Measurements from ENCODE around the gene FASTK.
A peak's percentile ranks its signal among the peaks of the same experiment; 100 is the strongest.

The FASTK gene

DNA sequence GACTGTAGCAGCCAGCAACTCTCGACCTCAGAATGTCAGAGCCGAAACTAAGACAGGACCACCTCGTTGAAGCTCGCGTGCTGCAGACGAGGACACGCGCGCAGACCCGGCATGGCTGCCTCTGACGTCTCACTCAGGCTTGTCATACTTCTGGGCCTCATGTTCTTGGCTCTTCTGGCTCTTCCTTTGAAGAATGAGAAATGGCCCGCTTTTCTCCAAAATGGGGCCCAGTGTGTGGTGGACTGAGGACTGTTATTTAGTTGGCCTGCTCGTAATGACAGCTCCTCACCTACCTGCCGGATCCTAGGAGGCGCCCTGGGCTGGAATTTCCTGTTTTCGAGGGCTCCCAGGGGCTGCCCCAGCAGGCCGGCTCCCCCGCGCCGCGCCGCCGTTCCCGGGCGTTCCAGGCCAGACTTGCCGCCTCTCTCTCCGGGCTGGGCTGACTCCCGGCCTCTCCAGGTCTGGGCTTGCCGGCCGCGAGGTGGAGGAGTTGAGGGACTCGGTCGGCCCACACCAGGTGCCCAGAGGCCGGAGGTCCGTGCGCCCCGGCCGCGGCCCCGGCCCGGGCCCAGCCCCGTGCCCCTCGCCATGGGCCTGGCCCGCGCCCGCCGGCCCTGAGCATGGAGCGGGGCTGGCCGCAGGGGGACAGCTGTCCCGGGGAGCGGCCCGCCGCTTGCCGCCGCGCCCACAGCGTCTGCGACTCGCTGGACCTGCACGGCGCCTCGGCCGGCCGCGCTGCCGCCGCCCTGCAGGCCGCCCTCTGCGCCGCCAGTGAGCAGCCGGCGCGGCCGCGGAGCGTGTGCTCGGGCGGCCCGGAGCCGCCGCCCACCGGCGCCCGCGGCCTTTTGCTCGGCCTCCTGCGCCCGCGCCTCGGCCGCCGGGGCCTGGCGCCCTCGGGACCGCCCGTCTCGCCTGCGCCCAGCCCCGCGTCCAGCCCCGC lies 33.8 kb upstream of the FASTK start:
- no peak for DNase-seq (ENCODE audit: low spot score)
- TF ChIP-seq, protein P1, sequence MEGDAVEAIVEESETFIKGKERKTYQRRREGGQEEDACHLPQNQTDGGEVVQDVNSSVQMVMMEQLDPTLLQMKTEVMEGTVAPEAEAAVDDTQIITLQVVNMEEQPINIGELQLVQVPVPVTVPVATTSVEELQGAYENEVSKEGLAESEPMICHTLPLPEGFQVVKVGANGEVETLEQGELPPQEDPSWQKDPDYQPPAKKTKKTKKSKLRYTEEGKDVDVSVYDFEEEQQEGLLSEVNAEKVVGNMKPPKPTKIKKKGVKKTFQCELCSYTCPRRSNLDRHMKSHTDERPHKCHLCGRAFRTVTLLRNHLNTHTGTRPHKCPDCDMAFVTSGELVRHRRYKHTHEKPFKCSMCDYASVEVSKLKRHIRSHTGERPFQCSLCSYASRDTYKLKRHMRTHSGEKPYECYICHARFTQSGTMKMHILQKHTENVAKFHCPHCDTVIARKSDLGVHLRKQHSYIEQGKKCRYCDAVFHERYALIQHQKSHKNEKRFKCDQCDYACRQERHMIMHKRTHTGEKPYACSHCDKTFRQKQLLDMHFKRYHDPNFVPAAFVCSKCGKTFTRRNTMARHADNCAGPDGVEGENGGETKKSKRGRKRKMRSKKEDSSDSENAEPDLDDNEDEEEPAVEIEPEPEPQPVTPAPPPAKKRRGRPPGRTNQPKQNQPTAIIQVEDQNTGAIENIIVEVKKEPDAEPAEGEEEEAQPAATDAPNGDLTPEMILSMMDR (IDR thresholded peaks at IDR 0.05; ENCODE audit: borderline replicate concordance, control extremely low read depth, extremely low read depth, insufficient read depth, missing control alignments) = no peak
- in situ Hi-C loops (cut with MboI; ENCODE audit: low sequenced_read_pairs, unreplicated experiment) = no loop called here

DNA sequence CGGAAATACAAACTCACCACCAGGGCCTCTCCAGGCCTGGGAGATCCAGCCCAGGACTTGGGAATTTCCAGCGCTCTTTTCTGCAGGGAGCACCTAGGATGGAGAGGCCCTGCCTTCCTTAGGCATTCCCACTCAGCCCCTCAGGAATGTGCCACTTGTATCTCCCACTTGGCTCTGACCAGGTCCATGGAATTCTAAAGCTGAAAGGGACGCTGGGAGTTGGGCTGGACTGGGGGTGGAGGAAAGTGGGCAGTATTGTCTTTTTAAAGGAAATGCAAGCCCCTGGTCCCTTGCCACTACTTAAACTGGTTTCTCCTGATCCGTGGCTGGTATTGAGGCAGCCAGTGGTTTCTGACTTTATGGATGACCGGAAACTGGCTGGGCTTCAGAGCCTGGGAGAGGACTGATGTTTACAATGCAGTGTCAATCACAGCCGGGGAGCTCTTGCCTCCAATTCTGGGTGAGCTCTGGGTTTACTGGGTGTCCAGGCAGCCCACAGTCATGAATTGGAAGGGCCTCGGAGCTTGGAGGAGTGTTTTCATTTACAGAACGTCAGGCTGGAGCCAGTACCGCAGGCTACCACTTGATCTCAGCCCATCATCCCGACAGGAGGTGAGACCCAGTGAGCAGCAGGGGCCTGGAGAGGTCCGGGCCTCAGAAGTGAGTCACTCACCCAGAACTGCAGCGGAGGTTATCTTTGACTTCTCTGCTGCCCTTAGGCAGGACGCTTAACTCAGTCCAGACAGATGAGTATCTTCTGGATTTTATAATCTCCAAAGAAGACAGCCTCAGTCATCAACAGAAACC lies 32.9 kb upstream of the FASTK start:
- in situ Hi-C loops (cut with MboI; ENCODE audit: low sequenced_read_pairs, unreplicated experiment) = no loop called here
- TF ChIP-seq, protein P1 (IDR thresholded peaks at IDR 0.05; ENCODE audit: borderline replicate concordance, control extremely low read depth, extremely low read depth, insufficient read depth, missing control alignments) = no peak
- no peak for DNase-seq (ENCODE audit: low spot score)

DNA sequence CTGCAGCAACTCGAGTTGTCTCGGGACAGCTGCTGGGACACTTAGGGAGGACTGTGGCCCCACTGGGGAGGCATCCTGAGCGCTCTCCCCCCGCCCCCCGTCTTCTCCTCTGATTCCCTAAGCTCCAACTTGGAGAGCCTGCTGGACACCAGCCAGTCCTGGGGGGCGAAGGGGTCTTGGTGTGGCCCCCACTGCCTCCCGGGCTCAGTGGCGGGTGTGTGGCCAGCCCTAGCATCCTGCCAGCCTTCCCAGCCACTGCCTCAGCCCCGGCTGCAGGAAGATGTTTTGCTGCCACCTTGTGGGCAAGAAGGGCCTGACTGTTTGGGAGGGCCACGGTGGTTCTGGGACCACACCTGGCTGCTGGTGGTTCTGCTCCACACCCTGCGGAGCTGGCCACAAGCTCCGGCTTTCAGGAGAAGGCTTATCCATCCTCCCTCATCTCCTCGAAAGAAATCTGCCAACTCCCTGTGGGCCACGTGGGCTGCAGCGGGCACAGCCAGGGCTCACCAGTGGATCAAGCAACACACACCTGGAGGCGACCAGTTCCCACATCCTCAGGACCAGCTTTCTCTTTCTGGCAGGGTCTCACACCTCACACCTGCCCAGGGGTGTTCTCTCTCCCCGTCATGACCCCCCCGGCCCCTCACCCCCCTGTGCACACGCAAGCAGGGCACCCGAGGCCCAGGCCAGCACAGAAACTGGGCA lies 30.5 kb upstream of the FASTK start:
- DNase-seq (ENCODE audit: low spot score) = peak; percentile 94

DNA sequence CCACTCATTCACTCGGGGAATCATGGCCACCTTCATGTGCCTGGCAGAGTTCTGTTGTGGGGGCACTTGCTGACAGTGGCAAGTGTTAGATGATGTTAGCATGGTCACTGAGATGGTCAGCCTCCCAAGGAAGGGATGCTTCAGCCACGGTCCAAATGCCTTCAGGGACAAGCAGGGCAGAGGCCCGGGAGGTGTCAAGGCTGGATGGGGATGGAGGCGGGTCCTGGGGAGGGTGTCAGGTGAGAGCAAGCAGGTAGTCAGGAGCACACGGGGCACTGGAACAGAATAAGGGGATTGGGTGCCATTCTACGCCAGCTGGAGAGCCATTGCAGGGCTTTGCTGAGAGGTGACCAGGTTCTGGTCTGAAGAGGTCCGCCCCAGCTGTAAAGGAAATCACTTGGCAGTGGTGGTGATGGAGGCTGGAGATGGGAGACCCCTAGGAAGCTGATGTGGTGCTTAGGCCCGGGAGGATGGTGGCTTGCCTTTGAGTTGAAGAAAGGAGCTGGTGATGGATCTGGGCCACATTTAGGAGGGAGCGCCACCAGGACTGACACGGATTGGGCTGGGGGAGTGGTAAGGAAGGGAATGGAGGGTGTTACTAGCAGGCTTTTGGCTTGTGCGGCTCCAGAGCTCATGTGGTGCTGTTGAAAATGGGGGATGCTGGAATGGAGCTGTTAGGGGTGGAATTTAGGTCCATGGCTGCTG lies 29.8 kb upstream of the FASTK start:
- TF ChIP-seq, protein P1 (IDR thresholded peaks at IDR 0.05; ENCODE audit: borderline replicate concordance, control extremely low read depth, extremely low read depth, insufficient read depth, missing control alignments) = no peak
- DNase-seq (ENCODE audit: low spot score) = no peak
- in situ Hi-C loops (cut with MboI; ENCODE audit: low sequenced_read_pairs, unreplicated experiment) = no loop called here

More for the DNA sequence above, 30.5 kb upstream of the FASTK start:
- TF ChIP-seq, protein P1 (IDR thresholded peaks at IDR 0.05; ENCODE audit: borderline replicate concordance, control extremely low read depth, extremely low read depth, insufficient read depth, missing control alignments) = peak; percentile 89
- in situ Hi-C loops (cut with MboI; ENCODE audit: low sequenced_read_pairs, unreplicated experiment) = no loop called here

GRCh38 chr7:151109094-151110048 lies 28.8 kb upstream of the FASTK start:
- TF ChIP-seq, protein P1 (IDR thresholded peaks at IDR 0.05; ENCODE audit: borderline replicate concordance, control extremely low read depth, extremely low read depth, insufficient read depth, missing control alignments) = no peak
- DNase-seq (ENCODE audit: low spot score) = no peak
- in situ Hi-C loops (cut with MboI; ENCODE audit: low sequenced_read_pairs, unreplicated experiment) = no loop called here

All from GM13976 (cell line).